ENCODE data around the gene MRPL36. TPM values are rescaled to one million over a fixed set of nuclear protein-coding genes. Genes with fewer than 3 reads are reported as not detected.

The MRPL36 gene
- polyA plus RNA-seq, 1 donor (not counting 4 experiments of a cell fraction or from before 2014, with no cell fraction given): 121 TPM

GRCh38 chr5:1847056-1847455 is 47.4 kb upstream of the MRPL36 start:
- Histone ChIP-seq H3K4me2 (ENCODE audit: control insufficient read depth, extremely low read depth, insufficient read depth, low read depth, low read length) (no peak overlapping the region), H3K4me1 (ENCODE audit: control insufficient read depth, extremely low read depth, insufficient read depth, low read length) (no peaks in the 10 kb centered on the region), H3K27ac (ENCODE audit: control insufficient read depth, insufficient read depth, low read length) (no peak overlapping the region), H3K9me1 (ENCODE audit: control insufficient read depth, extremely low read depth, insufficient read depth, low read length) (no peaks in the 10 kb centered on the region), H2AFZ (ENCODE audit: control insufficient read depth, low read length) (no peak overlapping the region), H3K4me3 (ENCODE audit: control insufficient read depth in 2 of 3, extremely low read depth in 1 of 3, insufficient read depth in 2 of 3, low read depth in 1 of 3, low read length in 3 of 3) (no peak overlapping the region), H3K27me3 (ENCODE audit: control insufficient read depth, extremely low read depth, insufficient read depth, low read length) (peaks cover 10% of the 10 kb centered on the region), H4K20me1 (ENCODE audit: control insufficient read depth, extremely low read depth, insufficient read depth, low read length) (no peaks in the 10 kb centered on the region), H3K9ac (ENCODE audit: control insufficient read depth, extremely low read depth, insufficient read depth, low read length) (no peak overlapping the region), H3K9me3 (ENCODE audit: control insufficient read depth, low read depth, low read length) (no peaks in the 10 kb centered on the region), H3K36me3 (ENCODE audit: control insufficient read depth in 2 of 2, extremely low read depth in 1 of 2, insufficient read depth in 2 of 2, low read length in 2 of 2) (no peaks in the 10 kb centered on the region), H3K79me2 (ENCODE audit: control insufficient read depth, insufficient read depth, low read length) (no peaks in the 10 kb centered on the region)
- DNase-seq (ENCODE audit: low read depth, low spot score) (no peak), FAIRE-seq (no peak)
- TF ChIP-seq EZH2 (IDR thresholded peaks at IDR 0.05; ENCODE audit: low read length) (no peak), CTCF (optimal IDR thresholded peaks at IDR 0.05 in 1 of 3, IDR thresholded peaks at IDR 0.05 in 1 of 3, conservative IDR thresholded peaks at IDR 0.05 in 1 of 3; ENCODE audit: extremely low read depth in 1 of 3, insufficient read depth in 2 of 3, low read length in 3 of 3) (no peak)
- dilution Hi-C loops (cut with MboI; ENCODE audit: extremely low pct_ligation_motif_present, low sequenced_read_pairs): no loop called here

GRCh38 chr5:1846583-1846982 is 46.9 kb upstream of the MRPL36 start:
- Histone ChIP-seq H4K20me1 (ENCODE audit: control insufficient read depth, extremely low read depth, insufficient read depth, low read length) (no peaks in the 10 kb centered on the region), H3K9ac (ENCODE audit: control insufficient read depth, extremely low read depth, insufficient read depth, low read length) (no peak overlapping the region), H3K79me2 (ENCODE audit: control insufficient read depth, insufficient read depth, low read length) (no peaks in the 10 kb centered on the region), H3K4me2 (ENCODE audit: control insufficient read depth, extremely low read depth, insufficient read depth, low read depth, low read length) (no peak overlapping the region), H3K27me3 (ENCODE audit: control insufficient read depth, extremely low read depth, insufficient read depth, low read length) (peaks cover 10% of the 10 kb centered on the region), H3K27ac (ENCODE audit: control insufficient read depth, insufficient read depth, low read length) (no peak overlapping the region), H3K36me3 (ENCODE audit: control insufficient read depth in 2 of 2, extremely low read depth in 1 of 2, insufficient read depth in 2 of 2, low read length in 2 of 2) (no peaks in the 10 kb centered on the region), H3K9me1 (ENCODE audit: control insufficient read depth, extremely low read depth, insufficient read depth, low read length) (no peaks in the 10 kb centered on the region), H3K4me3 (ENCODE audit: control insufficient read depth in 2 of 3, extremely low read depth in 1 of 3, insufficient read depth in 2 of 3, low read depth in 1 of 3, low read length in 3 of 3) (no peak overlapping the region), H2AFZ (ENCODE audit: control insufficient read depth, low read length) (no peak overlapping the region), H3K4me1 (ENCODE audit: control insufficient read depth, extremely low read depth, insufficient read depth, low read length) (no peaks in the 10 kb centered on the region), H3K9me3 (ENCODE audit: control insufficient read depth, low read depth, low read length) (no peaks in the 10 kb centered on the region)
- FAIRE-seq (no peak), DNase-seq (ENCODE audit: low read depth, low spot score) (no peak)
- TF ChIP-seq EZH2 (IDR thresholded peaks at IDR 0.05; ENCODE audit: low read length) (no peak), CTCF (optimal IDR thresholded peaks at IDR 0.05 in 1 of 3, IDR thresholded peaks at IDR 0.05 in 1 of 3, conservative IDR thresholded peaks at IDR 0.05 in 1 of 3; ENCODE audit: extremely low read depth in 1 of 3, insufficient read depth in 2 of 3, low read length in 3 of 3) (no peak)
- dilution Hi-C loops (cut with MboI; ENCODE audit: extremely low pct_ligation_motif_present, low sequenced_read_pairs): no loop called here

Data from keratinocyte (primary cell).